Astrocyte of the spinal cord (primary cell): ENCODE measurements around the gene ZNF8.

Source experiments
- DNase-seq: peaks from one replicate; pipeline ENCODE4 v3.0.0; 2011; ENCODE audit warnings: low read depth, low spot score
- H3K4me3 ChIP-seq: 2 replicates; pipeline ENCODE4 v1.5.1; 2011; ENCODE audit warnings: low read depth, mild to moderate bottlenecking, low read length, moderate library complexity
- in situ Hi-C: cut with HindIII; loops from 2 replicates; pipeline ENCODE4 v1.10.0; 2017; ENCODE audit warnings: low sequenced_read_pairs
- TF ChIP-seq, protein P1 (sequence below): IDR thresholded peaks from 2 replicates; pipeline ENCODE4 v1.5.1; 2012; ENCODE audit warnings: low read depth, mild to moderate bottlenecking, low read length, inconsistent platforms

The ZNF8 gene

DNA sequence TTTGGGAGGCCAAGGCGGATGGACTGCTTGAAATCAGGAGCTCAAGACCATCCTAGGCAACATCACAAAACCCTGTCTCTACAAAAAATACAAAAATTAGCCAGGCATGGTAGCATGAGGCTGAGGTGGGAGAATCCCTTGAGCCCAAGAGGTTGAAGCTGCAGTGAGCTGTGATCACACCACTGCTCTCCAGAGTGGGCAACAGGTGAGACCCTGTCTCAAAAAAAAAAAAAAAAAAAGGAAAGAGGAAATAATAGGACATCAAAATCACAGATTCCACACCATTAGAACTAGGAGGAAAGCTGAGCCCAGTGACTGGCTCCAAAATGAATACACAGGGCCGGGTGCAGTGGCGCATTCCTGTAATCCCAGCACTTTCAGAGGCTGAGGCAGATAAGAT is 3.2 kb upstream of the ZNF8 start:
- in situ Hi-C loops = no loop called here
- DNase-seq = no peak
- TF ChIP-seq, protein P1, sequence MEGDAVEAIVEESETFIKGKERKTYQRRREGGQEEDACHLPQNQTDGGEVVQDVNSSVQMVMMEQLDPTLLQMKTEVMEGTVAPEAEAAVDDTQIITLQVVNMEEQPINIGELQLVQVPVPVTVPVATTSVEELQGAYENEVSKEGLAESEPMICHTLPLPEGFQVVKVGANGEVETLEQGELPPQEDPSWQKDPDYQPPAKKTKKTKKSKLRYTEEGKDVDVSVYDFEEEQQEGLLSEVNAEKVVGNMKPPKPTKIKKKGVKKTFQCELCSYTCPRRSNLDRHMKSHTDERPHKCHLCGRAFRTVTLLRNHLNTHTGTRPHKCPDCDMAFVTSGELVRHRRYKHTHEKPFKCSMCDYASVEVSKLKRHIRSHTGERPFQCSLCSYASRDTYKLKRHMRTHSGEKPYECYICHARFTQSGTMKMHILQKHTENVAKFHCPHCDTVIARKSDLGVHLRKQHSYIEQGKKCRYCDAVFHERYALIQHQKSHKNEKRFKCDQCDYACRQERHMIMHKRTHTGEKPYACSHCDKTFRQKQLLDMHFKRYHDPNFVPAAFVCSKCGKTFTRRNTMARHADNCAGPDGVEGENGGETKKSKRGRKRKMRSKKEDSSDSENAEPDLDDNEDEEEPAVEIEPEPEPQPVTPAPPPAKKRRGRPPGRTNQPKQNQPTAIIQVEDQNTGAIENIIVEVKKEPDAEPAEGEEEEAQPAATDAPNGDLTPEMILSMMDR = no peak
- no peak overlapping the region for H3K4me3 ChIP-seq

DNA sequence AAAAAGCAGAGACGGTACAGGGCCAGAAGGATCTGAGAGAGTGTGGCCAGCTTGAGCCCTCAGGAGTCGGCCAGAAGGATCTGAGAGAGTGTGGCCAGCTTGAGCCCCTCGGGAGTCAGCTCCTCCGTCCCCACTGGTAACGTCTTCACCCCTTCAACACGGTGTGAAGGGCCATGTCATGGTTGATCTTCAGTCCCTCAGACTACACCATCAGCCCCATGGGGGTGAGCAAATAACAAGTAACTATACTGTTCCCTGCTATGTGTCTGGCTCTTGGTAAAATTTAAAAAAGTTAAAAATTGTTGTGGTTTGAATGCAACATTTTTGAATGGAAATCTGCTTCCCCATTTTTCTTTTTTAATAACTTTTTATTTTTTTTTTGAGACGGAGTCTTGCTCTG is 1.6 kb upstream of the ZNF8 start:
- H3K4me3 ChIP-seq = no peak overlapping the region
- in situ Hi-C loops = no loop called here
- DNase-seq = no peak
- TF ChIP-seq, protein P1 = no peak

DNA sequence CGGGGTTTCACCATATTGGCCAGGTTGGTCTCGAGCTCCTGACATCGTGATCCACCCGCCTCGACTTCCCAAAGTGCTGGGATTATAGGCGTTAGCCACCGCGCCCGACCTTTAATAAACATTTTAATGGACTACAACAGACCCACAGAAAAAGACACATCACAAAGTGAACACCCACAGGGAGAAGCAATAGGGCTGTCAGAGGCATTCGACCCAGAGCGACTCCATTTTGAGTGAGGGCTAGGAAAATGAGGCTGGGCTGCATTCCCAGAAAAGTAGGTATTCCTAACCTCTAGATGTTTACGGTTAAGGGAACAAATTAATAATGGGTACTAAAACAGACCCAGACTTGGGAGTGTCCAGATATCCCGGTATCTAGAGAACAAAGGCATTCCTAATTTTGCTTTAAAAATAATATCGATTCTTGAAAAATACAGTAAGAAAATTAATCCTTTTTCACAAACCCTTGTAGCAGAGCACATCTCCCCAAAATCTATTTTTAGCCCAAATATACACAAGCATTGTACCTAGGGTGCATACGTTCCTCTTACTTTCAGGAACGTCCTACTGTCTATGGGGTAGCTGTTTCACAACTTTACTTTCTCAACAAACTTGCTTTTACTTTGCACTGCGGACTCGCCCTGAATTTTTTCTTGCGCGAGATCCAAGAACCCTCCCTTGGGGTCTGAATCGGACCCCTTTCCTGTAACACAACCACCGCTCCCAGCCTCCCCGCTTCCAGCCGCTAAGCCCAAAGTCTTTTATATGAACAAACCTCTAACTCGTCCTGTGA is 811 bp upstream of the ZNF8 start:
- H3K4me3 ChIP-seq = peak overlapping the region; percentile 97
- TF ChIP-seq, protein P1 = no peak
- in situ Hi-C loops = no loop called here
- DNase-seq = no peak

DNA sequence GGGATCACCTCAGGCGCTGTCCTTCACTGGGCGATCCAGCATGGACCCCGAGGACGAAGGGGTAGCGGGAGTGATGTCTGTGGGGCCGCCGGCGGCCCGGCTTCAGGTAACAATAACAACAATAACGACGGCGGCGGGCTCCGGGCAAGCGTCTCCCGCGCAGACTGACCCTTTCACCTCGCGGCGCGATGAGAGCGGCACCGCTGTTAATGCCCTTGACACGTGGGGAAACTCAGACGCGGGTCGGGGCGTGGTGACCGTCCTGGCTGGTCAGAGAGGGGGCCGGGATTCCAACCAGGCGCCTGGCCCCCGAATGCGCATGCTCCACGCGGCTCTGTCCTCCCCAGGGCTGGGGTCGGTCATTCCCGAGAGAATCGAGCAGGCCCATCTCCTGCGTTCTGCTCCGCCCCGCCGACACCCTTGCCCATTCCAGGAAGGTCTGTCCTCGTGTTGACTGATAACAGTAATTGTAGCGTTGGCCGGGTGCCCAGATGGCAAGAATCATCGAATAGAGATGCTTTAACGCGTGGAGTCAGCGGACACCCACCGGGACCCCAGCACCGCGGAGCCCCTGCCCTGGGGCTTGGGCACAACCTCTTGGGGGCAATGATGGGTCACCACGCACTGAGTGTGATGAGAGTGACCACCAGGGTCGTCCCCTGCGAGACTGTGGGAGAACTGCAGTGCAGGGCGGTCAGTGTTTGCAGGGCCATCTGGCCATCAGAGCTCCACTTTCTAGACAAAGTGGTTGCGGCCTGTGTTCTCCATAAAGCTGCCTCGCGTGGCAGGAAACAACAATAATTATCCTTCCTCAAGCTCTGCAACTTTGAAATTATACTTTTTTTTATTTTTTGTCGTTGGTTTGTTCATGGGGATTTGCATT is 528 bp downstream of the ZNF8 start:
- peak; percentile 48 for DNase-seq
- in situ Hi-C loops = no loop called here
- peak overlapping the region; percentile 97 for H3K4me3 ChIP-seq
- TF ChIP-seq, protein P1 = no peak

DNA sequence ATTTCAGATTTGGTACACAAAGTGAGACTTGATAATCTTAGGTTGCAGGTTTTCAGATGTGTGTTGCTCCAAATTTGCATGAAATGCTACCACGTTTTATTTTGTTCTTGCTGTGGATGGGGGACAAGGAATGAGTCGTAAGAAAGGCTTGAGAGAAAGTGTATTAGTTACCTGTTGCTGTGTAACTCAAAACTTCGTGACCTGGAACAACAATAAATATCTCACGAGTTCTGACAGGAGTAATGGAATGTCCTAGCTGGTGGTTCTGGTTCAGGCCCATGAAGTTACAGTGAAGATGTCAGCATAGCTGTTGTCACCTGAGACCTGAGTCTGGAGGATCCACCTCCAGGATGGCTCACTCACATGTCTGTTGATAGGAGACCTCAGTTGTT is 1.2 kb downstream of the ZNF8 start:
- peak overlapping the region; percentile 97 for H3K4me3 ChIP-seq
- DNase-seq = no peak
- TF ChIP-seq, protein P1 = no peak
- in situ Hi-C loops = no loop called here

DNA sequence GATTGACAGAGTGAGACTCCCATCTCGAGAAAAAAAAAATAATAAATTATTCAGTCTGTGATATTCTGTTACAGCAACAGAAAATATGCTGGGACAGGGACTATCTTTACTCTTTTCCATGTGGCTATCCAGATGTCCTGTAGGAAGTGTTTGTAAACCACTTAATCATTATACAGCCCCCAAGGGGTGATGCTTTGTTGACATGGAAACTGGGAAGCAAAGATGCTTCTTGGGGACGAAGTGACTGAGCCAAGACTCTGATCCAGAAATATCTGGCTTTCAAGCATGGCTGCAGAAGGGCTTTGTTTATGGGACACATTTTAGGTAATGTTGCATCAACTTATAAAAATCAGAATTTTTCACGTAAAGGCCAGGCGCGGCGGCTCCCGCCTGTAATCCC is 5.4 kb downstream of the ZNF8 start:
- no peak overlapping the region for H3K4me3 ChIP-seq
- TF ChIP-seq, protein P1 = no peak
- in situ Hi-C loops = no loop called here
- no peak for DNase-seq
